ENCODE measurements around the gene SHISA5. TPM values are rescaled to one million over a fixed set of nuclear protein-coding genes. Genes with fewer than 3 reads are reported as not detected.

SHISA5 gene
- total RNA-seq, 1 donor: 121 TPM

- no peak for TF ChIP-seq CTCF (IDR thresholded peaks at IDR 0.05; ENCODE audit: insufficient read depth, low read depth, low read length)
- DNase-seq (ENCODE audit: low read depth): peak; percentile 33
- peak overlapping the region; percentile 70 for H3K4me3 ChIP-seq (ENCODE audit: low read depth, low read length)
Observed at GRCh38 chr3:48428572-48429316, 75.2 kb downstream of the SHISA5 start.

GRCh38 chr3:48428088-48428571 is 75.8 kb downstream of the SHISA5 start:
- no peak for DNase-seq (ENCODE audit: low read depth)
- no peak for TF ChIP-seq CTCF (IDR thresholded peaks at IDR 0.05; ENCODE audit: insufficient read depth, low read depth, low read length)
- H3K4me3 ChIP-seq (ENCODE audit: low read depth, low read length): peak overlapping the region; percentile 70

- no peak overlapping the region for H3K4me3 ChIP-seq (ENCODE audit: low read depth, low read length)
- no peak for TF ChIP-seq CTCF (IDR thresholded peaks at IDR 0.05; ENCODE audit: insufficient read depth, low read depth, low read length)
- DNase-seq (ENCODE audit: low read depth): no peak
Observed at GRCh38 chr3:48427630-48427962, 76.4 kb downstream of the SHISA5 start.

- DNase-seq (ENCODE audit: low read depth): peak; percentile 15
- H3K4me3 ChIP-seq (ENCODE audit: low read depth, low read length): no peak overlapping the region
- TF ChIP-seq CTCF (IDR thresholded peaks at IDR 0.05; ENCODE audit: insufficient read depth, low read depth, low read length): no peak
Observed at GRCh38 chr3:48426944-48427629, 76.9 kb downstream of the SHISA5 start.

- no peak for DNase-seq (ENCODE audit: low read depth)
- no peak overlapping the region for H3K4me3 ChIP-seq (ENCODE audit: low read depth, low read length)
Observed at GRCh38 chr3:48426401-48426909, 77.5 kb downstream of the SHISA5 start.

GRCh38 chr3:48425281-48425812 is 78.6 kb downstream of the SHISA5 start:
- TF ChIP-seq CTCF (IDR thresholded peaks at IDR 0.05; ENCODE audit: insufficient read depth, low read depth, low read length): no peak
- no peak for DNase-seq (ENCODE audit: low read depth)
- H3K4me3 ChIP-seq (ENCODE audit: low read depth, low read length): no peak overlapping the region

More at GRCh38 chr3:48426401-48426909, 77.5 kb downstream of the SHISA5 start:
- no peak for TF ChIP-seq CTCF (IDR thresholded peaks at IDR 0.05; ENCODE audit: insufficient read depth, low read depth, low read length)

Measured in fibroblast of villous mesenchyme (primary cell).